MCF 10A (cell line): ENCODE data around the gene PATE2. TPM values are rescaled to one million over a fixed set of nuclear protein-coding genes. Genes with fewer than 3 reads are reported as not detected.

Experiments used
- BruUV-seq: library from RNA; stranded (reverse); fragments of 400-500 nt; replicated peaks from 2 replicates; lab custom pipeline; 2021; lab: Mats Ljungman, UMichigan
- CTCF ChIA-PET: fragments of 300-600 bp; sonication (Branson Sonifier 250); formaldehyde crosslinking; extraction: SDS; loops from one replicate; lab custom pipeline; 2021; ENCODE audit warnings: antibody characterized with exemption, inconsistent platforms; lab: Yijun Ruan, JAX
- POLR2A ChIA-PET: fragments of 300-600, 350-650 bp; sonication (Branson Sonifier 250); formaldehyde crosslinking; extraction: SDS; loops from one replicate; lab custom pipeline; 2020; ENCODE audit warnings: antibody characterized with exemption, inconsistent platforms; lab: Yijun Ruan, JAX
- DNase-seq: peaks from one replicate; pipeline ENCODE4 v3.0.0-alpha.2; 2018; ENCODE audit not compliant: unreplicated experiment
- H3K27ac Mint-ChIP-seq: one replicate; pipeline ENCODE4 v1.8.0; 2022; ENCODE audit warnings: mild to moderate bottlenecking, low read depth, mixed read lengths; ENCODE audit not compliant: unreplicated experiment
- H3K27me3 Mint-ChIP-seq: one replicate; pipeline ENCODE4 v1.8.0; 2022; ENCODE audit warnings: mixed read lengths; ENCODE audit not compliant: insufficient read depth, unreplicated experiment
- H3K36me3 Mint-ChIP-seq: one replicate; pipeline ENCODE4 v1.8.0; 2022; ENCODE audit warnings: mild to moderate bottlenecking, moderate library complexity, mixed read lengths; ENCODE audit not compliant: insufficient read depth, unreplicated experiment
- H3K4me1 Mint-ChIP-seq: one replicate; pipeline ENCODE4 v1.8.0; 2022; ENCODE audit warnings: mixed read lengths; ENCODE audit not compliant: insufficient read depth, unreplicated experiment
- H3K4me3 Mint-ChIP-seq: one replicate; pipeline ENCODE4 v1.8.0; 2022; ENCODE audit warnings: mild to moderate bottlenecking, moderate library complexity, mixed read lengths; ENCODE audit not compliant: unreplicated experiment
- H3K9me3 Mint-ChIP-seq: one replicate; pipeline ENCODE4 v1.8.0; 2022; ENCODE audit warnings: mixed read lengths; ENCODE audit not compliant: unreplicated experiment
- CTCF ChIP-seq: fragments of 200-600 bp; IDR thresholded peaks from one replicate; pipeline ENCODE4 v1.8.0; 2022; ENCODE audit warnings: antibody characterized with exemption, mild to moderate bottlenecking; ENCODE audit not compliant: unreplicated experiment
- intact Hi-C: fragments of 100-400 bp; cut with micrococcal nuclease; formaldehyde crosslinking; loops from 2 replicates; pipeline ENCODE4 v1.14.1; 2022
- total RNA-seq: library from RNA; stranded (reverse); gene quantifications from 2 replicates; pipeline ENCODE4 v1.2.3, GENCODE V29; 2022

PATE2 gene
- total RNA-seq, 1 experiment from 2014 or later, result not detected

DNA sequence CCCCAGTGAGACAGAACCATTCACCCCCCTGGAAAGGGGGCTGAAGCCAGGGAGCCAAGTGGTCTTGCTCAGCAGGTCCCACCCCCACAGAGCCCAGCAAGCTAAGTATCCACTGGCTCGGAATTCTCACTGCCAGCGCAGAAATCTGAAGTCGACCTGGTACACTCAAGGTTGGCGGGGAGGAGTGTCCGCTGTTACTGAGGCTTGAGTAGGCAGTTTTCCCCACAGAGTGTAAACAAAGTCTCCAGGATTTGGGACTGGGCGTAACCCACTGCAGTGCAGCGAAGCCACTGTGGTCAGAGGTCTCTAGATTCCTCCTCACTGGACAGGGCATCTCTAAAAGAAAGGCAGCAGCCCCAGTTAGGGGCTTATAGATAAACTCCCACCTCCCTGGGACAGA is 22.6 kb downstream of the PATE2 start:
- Mint-ChIP-seq H3K4me3 (no peak overlapping the region), H3K27me3 (peaks cover 81% of the 10 kb centered on the region), H3K27ac (no peak overlapping the region), H3K9me3 (peaks cover 21% of the 10 kb centered on the region), H3K36me3 (no peaks in the 10 kb centered on the region), H3K4me1 (no peaks in the 10 kb centered on the region)
- ChIA-PET POLR2A (no interaction called here), CTCF (no interaction called here)
- no peak for DNase-seq
- no peak for TF ChIP-seq CTCF
- BruUV-seq, result no TSS peak
- intact Hi-C loops, result no loop called here

DNA sequence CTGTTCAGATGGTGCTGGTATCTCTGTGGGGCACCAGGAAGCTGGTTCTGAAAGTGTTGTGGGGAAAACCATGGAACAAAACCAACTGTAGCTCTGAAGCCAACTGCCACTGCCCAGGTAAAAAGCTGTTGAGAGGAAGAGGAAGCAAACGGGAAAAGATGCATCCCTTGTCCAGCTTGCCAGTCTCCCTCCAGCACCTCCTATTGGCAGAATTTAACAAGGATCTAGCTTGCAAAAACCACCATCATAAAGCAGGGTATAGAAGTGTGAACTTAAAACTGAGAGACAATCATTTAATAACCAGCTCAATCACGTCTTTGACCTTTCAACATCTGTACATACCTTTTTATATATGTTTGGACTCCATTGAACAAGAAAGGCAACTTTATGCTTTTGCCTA is 28.0 kb downstream of the PATE2 start:
- Mint-ChIP-seq H3K27me3 (peaks cover 37% of the 10 kb centered on the region), H3K27ac (no peak overlapping the region), H3K9me3 (no peaks in the 10 kb centered on the region), H3K4me1 (no peaks in the 10 kb centered on the region), H3K36me3 (no peaks in the 10 kb centered on the region), H3K4me3 (no peak overlapping the region)
- intact Hi-C loops, result no loop called here
- ChIA-PET CTCF (interaction anchor here (1.3 kb wide), 1 partner anchor 8 kb away, joined by 6 read pairs; no protein-coding TSS in a partner anchor), POLR2A (no interaction called here)
- TF ChIP-seq CTCF, result no peak
- BruUV-seq, result no TSS peak
- DNase-seq, result no peak

- no TSS peak for BruUV-seq
- Mint-ChIP-seq H3K9me3 (no peaks in the 10 kb centered on the region), H3K27ac (no peak within 1 kb of the TSS), H3K4me1 (no peaks in the 10 kb centered on the region), H3K4me3 (no peak within 1 kb of the TSS), H3K27me3 (peaks cover 17% of the 10 kb centered on the region), H3K36me3 (no peaks in the 10 kb centered on the region)
- no peak for DNase-seq
- ChIA-PET POLR2A (no interaction called here), CTCF (no interaction called here)
- no peak for TF ChIP-seq CTCF
- intact Hi-C loops, result no loop called here
Observed at GRCh38 chr11:125745979-125746378, 32.6 kb downstream of the PATE2 start, which contains the start of gene PATE1. PATE1 (plus strand) TSS chr11:125746279; CDS start chr11:125746305, 26 bp downstream.

DNA sequence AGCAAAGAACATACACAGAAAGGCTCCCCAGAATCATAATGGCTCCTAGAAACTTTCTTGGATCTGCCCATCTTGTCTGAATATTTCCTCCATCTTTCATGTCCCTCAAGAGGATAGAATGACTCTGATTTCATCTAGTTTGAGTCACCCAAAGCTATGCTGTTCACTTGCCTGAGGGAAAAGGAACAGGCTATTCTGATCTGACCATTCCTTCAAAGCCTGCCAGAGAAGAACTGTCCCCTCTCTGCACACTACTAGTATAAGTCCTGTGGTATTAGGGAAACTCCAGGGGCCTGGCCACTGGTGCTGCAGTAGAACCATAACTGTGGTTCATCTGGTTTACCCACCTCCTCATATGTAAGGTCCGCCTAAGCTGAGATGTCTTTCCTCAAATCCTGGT is 34.9 kb downstream of the PATE2 start:
- CTCF ChIA-PET, result no interaction called here
- no peaks in the 10 kb centered on the region for H3K9me3 Mint-ChIP-seq
- no peak for TF ChIP-seq CTCF
- POLR2A ChIA-PET, result no interaction called here
- no peak for DNase-seq
- H3K27me3 Mint-ChIP-seq, result peaks cover 36% of the 10 kb centered on the region
- no peak overlapping the region for H3K4me3 Mint-ChIP-seq
- H3K36me3 Mint-ChIP-seq, result no peaks in the 10 kb centered on the region
- no TSS peak for BruUV-seq
- H3K27ac Mint-ChIP-seq, result no peak overlapping the region
- intact Hi-C loops, result no loop called here
- H3K4me1 Mint-ChIP-seq, result no peaks in the 10 kb centered on the region
